ENCODE measurements around the gene GNG8. TPM values are rescaled to one million over a fixed set of nuclear protein-coding genes. Genes with fewer than 3 reads are reported as not detected.

Gene GNG8
- polyA plus RNA-seq, 1 donor from 2014 or later, result not detected

DNA sequence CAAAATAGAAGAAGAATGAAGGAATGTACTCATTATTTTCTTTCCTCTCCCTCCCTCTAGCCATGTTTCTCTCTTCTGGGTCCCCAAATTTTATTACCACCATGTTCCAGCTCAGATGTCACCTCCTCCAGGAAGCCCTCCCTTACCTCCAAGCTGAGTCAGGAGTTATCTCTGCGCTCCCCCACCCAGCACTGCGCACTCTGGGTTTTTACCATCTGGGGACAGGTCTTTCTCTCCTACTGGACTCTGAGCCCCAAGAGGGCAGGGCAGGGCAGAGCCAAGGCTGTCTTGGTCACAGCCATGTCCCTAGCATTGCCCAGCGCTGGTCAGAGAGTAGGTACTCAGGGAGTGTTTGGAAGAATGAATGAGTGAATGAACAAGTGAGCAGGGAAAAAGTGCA, 2.9 kb downstream of the GNG8 start:
- Histone ChIP-seq H2AFZ (ENCODE audit: low read depth, low read length) (no peak overlapping the region), H3K9me2 (ENCODE audit: insufficient read depth, low read length) (no peaks in the 10 kb centered on the region), H3K27me3 (ENCODE audit: insufficient read depth, low read depth, low read length) (peaks cover 5% of the 10 kb centered on the region), H3K79me2 (replicated peaks; ENCODE audit: insufficient read depth, low read length) (no peaks in the 10 kb centered on the region), H3K36me3 (ENCODE audit: insufficient read depth, low read length) (no peaks in the 10 kb centered on the region), H3K4me3 (ENCODE audit: low read length) (no peak overlapping the region), H3K4me2 (ENCODE audit: low read length) (no peak overlapping the region), H3K27ac (ENCODE audit: low read length) (no peak overlapping the region), H3F3A (ENCODE audit: insufficient read depth, low read length, poor library complexity, severe bottlenecking) (no peaks in the 10 kb centered on the region), H3K9me3 (ENCODE audit: low read length) (no peaks in the 10 kb centered on the region), H4K20me1 (ENCODE audit: insufficient read depth) (no peaks in the 10 kb centered on the region), H3K9ac (ENCODE audit: low read length) (no peak overlapping the region)
- no peak for TF ChIP-seq SMC3 (conservative IDR thresholded peaks at IDR 0.05; ENCODE audit: poor library complexity)
- no peak for TF ChIP-seq MXI1 (conservative IDR thresholded peaks at IDR 0.05; ENCODE audit: poor library complexity, severe bottlenecking)
- no peak for TF ChIP-seq RAD21 (conservative IDR thresholded peaks at IDR 0.05)
- TF ChIP-seq, protein P1, sequence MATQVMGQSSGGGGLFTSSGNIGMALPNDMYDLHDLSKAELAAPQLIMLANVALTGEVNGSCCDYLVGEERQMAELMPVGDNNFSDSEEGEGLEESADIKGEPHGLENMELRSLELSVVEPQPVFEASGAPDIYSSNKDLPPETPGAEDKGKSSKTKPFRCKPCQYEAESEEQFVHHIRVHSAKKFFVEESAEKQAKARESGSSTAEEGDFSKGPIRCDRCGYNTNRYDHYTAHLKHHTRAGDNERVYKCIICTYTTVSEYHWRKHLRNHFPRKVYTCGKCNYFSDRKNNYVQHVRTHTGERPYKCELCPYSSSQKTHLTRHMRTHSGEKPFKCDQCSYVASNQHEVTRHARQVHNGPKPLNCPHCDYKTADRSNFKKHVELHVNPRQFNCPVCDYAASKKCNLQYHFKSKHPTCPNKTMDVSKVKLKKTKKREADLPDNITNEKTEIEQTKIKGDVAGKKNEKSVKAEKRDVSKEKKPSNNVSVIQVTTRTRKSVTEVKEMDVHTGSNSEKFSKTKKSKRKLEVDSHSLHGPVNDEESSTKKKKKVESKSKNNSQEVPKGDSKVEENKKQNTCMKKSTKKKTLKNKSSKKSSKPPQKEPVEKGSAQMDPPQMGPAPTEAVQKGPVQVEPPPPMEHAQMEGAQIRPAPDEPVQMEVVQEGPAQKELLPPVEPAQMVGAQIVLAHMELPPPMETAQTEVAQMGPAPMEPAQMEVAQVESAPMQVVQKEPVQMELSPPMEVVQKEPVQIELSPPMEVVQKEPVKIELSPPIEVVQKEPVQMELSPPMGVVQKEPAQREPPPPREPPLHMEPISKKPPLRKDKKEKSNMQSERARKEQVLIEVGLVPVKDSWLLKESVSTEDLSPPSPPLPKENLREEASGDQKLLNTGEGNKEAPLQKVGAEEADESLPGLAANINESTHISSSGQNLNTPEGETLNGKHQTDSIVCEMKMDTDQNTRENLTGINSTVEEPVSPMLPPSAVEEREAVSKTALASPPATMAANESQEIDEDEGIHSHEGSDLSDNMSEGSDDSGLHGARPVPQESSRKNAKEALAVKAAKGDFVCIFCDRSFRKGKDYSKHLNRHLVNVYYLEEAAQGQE (IDR thresholded peaks at IDR 0.05; ENCODE audit: borderline replicate concordance), result no peak
- TF ChIP-seq TAF1 (IDR thresholded peaks at IDR 0.05; ENCODE audit: low read depth), result no peak
- no peak for TF ChIP-seq EZH2 (IDR thresholded peaks at IDR 0.05; ENCODE audit: borderline replicate concordance, insufficient read depth, low read length, poor library complexity, severe bottlenecking)
- TF ChIP-seq POLR2AphosphoS5 (IDR thresholded peaks at IDR 0.05), result no peak
- TF ChIP-seq EP300 (conservative IDR thresholded peaks at IDR 0.05; ENCODE audit: poor library complexity, severe bottlenecking), result no peak
- TF ChIP-seq, protein P2, sequence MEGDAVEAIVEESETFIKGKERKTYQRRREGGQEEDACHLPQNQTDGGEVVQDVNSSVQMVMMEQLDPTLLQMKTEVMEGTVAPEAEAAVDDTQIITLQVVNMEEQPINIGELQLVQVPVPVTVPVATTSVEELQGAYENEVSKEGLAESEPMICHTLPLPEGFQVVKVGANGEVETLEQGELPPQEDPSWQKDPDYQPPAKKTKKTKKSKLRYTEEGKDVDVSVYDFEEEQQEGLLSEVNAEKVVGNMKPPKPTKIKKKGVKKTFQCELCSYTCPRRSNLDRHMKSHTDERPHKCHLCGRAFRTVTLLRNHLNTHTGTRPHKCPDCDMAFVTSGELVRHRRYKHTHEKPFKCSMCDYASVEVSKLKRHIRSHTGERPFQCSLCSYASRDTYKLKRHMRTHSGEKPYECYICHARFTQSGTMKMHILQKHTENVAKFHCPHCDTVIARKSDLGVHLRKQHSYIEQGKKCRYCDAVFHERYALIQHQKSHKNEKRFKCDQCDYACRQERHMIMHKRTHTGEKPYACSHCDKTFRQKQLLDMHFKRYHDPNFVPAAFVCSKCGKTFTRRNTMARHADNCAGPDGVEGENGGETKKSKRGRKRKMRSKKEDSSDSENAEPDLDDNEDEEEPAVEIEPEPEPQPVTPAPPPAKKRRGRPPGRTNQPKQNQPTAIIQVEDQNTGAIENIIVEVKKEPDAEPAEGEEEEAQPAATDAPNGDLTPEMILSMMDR (IDR thresholded peaks at IDR 0.05; ENCODE audit: poor library complexity, severe bottlenecking), result no peak

DNA sequence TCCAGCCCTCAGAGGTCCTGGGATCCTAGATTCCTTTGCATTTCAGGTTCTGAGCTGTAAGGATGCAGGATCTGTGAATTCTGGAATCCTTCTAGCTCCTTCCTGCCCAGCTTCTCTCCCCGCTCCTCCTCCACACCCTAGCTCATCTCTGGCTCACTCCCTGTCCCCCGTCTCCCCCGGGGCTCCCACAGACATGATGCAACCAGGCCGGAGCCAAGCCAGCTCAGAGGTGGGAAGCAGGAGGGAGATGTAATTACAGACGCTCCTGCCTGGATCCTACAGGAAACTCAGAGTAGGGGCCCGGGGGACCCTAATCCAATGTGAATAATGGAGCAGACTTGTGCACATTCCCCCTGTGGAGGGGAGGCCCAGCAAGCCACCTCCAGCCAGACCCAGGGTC, 4.5 kb downstream of the GNG8 start:
- TF ChIP-seq EZH2 (IDR thresholded peaks at IDR 0.05; ENCODE audit: borderline replicate concordance, insufficient read depth, low read length, poor library complexity, severe bottlenecking), result no peak
- no peak for TF ChIP-seq MXI1 (conservative IDR thresholded peaks at IDR 0.05; ENCODE audit: poor library complexity, severe bottlenecking)
- TF ChIP-seq RAD21 (conservative IDR thresholded peaks at IDR 0.05), result no peak
- TF ChIP-seq, protein P2 (IDR thresholded peaks at IDR 0.05; ENCODE audit: poor library complexity, severe bottlenecking), result no peak
- no peak for TF ChIP-seq TAF1 (IDR thresholded peaks at IDR 0.05; ENCODE audit: low read depth)
- TF ChIP-seq SMC3 (conservative IDR thresholded peaks at IDR 0.05; ENCODE audit: poor library complexity), result no peak
- no peak for TF ChIP-seq EP300 (conservative IDR thresholded peaks at IDR 0.05; ENCODE audit: poor library complexity, severe bottlenecking)
- no peak for TF ChIP-seq POLR2AphosphoS5 (IDR thresholded peaks at IDR 0.05)
- TF ChIP-seq, protein P1 (IDR thresholded peaks at IDR 0.05; ENCODE audit: borderline replicate concordance), result no peak
- Histone ChIP-seq H3K9me2 (ENCODE audit: insufficient read depth, low read length) (no peaks in the 10 kb centered on the region), H3K27ac (ENCODE audit: low read length) (no peak overlapping the region), H3K36me3 (ENCODE audit: insufficient read depth, low read length) (no peaks in the 10 kb centered on the region), H2AFZ (ENCODE audit: low read depth, low read length) (no peak overlapping the region), H3K9me3 (ENCODE audit: low read length) (no peaks in the 10 kb centered on the region), H4K20me1 (ENCODE audit: insufficient read depth) (no peaks in the 10 kb centered on the region), H3K79me2 (replicated peaks; ENCODE audit: insufficient read depth, low read length) (no peaks in the 10 kb centered on the region), H3K27me3 (ENCODE audit: insufficient read depth, low read depth, low read length) (peaks cover 5% of the 10 kb centered on the region), H3K4me2 (ENCODE audit: low read length) (no peak overlapping the region), H3K4me3 (ENCODE audit: low read length) (no peak overlapping the region), H3F3A (ENCODE audit: insufficient read depth, low read length, poor library complexity, severe bottlenecking) (no peaks in the 10 kb centered on the region), H3K9ac (ENCODE audit: low read length) (no peak overlapping the region)
